ENCODE measurements around the gene PRKCG. TPM values are rescaled to one million over a fixed set of nuclear protein-coding genes. Genes with fewer than 3 reads are reported as not detected.
A peak's percentile ranks its signal among the peaks of the same experiment; 100 is the strongest.

Gene PRKCG
- total RNA-seq, 1 donor from 2014 or later: 1.2 TPM

- FAIRE-seq (no peak), DNase-seq (ENCODE audit: low spot score in 2 of 2) (peak; percentile 22 to 38)
Measured at GRCh38 chr19:53870485-53870844, 11.5 kb upstream of the PRKCG start.

GRCh38 chr19:53871454-53871853, 10.5 kb upstream of the PRKCG start:
- DNase-seq (ENCODE audit: low spot score in 2 of 2) (peak in 1 of 2 donors; percentile 26), FAIRE-seq (no peak)

- peak in 1 of 2 donors; percentile 12 for DNase-seq (ENCODE audit: low spot score in 2 of 2)
- FAIRE-seq: no peak
Measured at GRCh38 chr19:53872762-53873161, 9.2 kb upstream of the PRKCG start.

GRCh38 chr19:53873773-53874605, 8.0 kb upstream of the PRKCG start:
- DNase-seq (ENCODE audit: low spot score in 2 of 2): no peak
- FAIRE-seq: no peak

- no peak for DNase-seq (ENCODE audit: low spot score in 2 of 2)
- no peak for FAIRE-seq
Measured at GRCh38 chr19:53874606-53874990, 7.4 kb upstream of the PRKCG start.

- DNase-seq (ENCODE audit: low spot score in 2 of 2): no peak
- FAIRE-seq: no peak
Measured at GRCh38 chr19:53875602-53876325, 6.2 kb upstream of the PRKCG start.

- DNase-seq (ENCODE audit: low spot score in 2 of 2): no peak
- no peak for FAIRE-seq
Measured at GRCh38 chr19:53876651-53877224, 5.3 kb upstream of the PRKCG start.

GRCh38 chr19:53877361-53877766, 4.6 kb upstream of the PRKCG start:
- DNase-seq (ENCODE audit: low spot score in 2 of 2) (no peak), FAIRE-seq (no peak)

- no peak for FAIRE-seq
Measured at GRCh38 chr19:53878776-53879139, 3.2 kb upstream of the PRKCG start.

GRCh38 chr19:53879140-53880081, 2.6 kb upstream of the PRKCG start:
- no peak for FAIRE-seq

More at GRCh38 chr19:53878776-53879139, 3.2 kb upstream of the PRKCG start:
- DNase-seq (ENCODE audit: low spot score in 2 of 2): no peak

GRCh38 chr19:53880711-53881481, 1.1 kb upstream of the PRKCG start:
- DNase-seq (ENCODE audit: low spot score in 2 of 2) (no peak), FAIRE-seq (no peak)

More at GRCh38 chr19:53879140-53880081, 2.6 kb upstream of the PRKCG start:
- DNase-seq (ENCODE audit: low spot score in 2 of 2): peak; percentile 94 to 97

GRCh38 chr19:53882391-53883050, 524 bp downstream of the PRKCG start:
- no peak for DNase-seq (ENCODE audit: low spot score in 2 of 2)
- no peak for FAIRE-seq

GRCh38 chr19:53883231-53883661, 1.2 kb downstream of the PRKCG start:
- no peak for FAIRE-seq

GRCh38 chr19:53883741-53884140, 1.7 kb downstream of the PRKCG start:
- no peak for FAIRE-seq

More at GRCh38 chr19:53883231-53883661, 1.2 kb downstream of the PRKCG start:
- no peak for DNase-seq (ENCODE audit: low spot score in 2 of 2)

GRCh38 chr19:53884256-53884655, 2.3 kb downstream of the PRKCG start:
- FAIRE-seq (no peak), DNase-seq (ENCODE audit: low spot score in 2 of 2) (no peak)

More at GRCh38 chr19:53883741-53884140, 1.7 kb downstream of the PRKCG start:
- DNase-seq (ENCODE audit: low spot score in 2 of 2): no peak

- DNase-seq (ENCODE audit: low spot score in 2 of 2) (no peak), FAIRE-seq (no peak)
Measured at GRCh38 chr19:53885036-53885435, 3.0 kb downstream of the PRKCG start.

- no peak for DNase-seq (ENCODE audit: low spot score in 2 of 2)
- no peak for FAIRE-seq
Measured at GRCh38 chr19:53892301-53892980, 10.4 kb downstream of the PRKCG start.

GRCh38 chr19:53892981-53893325, 11.0 kb downstream of the PRKCG start:
- FAIRE-seq (no peak), DNase-seq (ENCODE audit: low spot score in 2 of 2) (no peak)
